Ovary (tissue), 9 donors: ENCODE results near the gene VPS13A. TPM values are rescaled to one million over a fixed set of nuclear protein-coding genes. Genes with fewer than 3 reads are reported as not detected.

Experiments used
- DNase-seq, 5 donors: peaks; one replicate each; pipeline ENCODE4 v3.0.0-alpha.2; 2019 to 2020
- H3K27ac ChIP-seq, 2 donors: fragments of 200-600 bp; one replicate each; pipeline versions ENCODE4 v1.5.1 to v1.8.0; 2019 to 2022
- H3K27me3 ChIP-seq: fragments of 200-600 bp; one replicate; pipeline ENCODE4 v1.8.0; 2022
- H3K36me3 ChIP-seq: fragments of 200-600 bp; sonication (generic); one replicate; pipeline ENCODE4 v1.5.1; 2019
- H3K4me1 ChIP-seq: one replicate; pipeline ENCODE4 v1.8.1; 2013; ENCODE audit warnings: mild to moderate bottlenecking, moderate library complexity; ENCODE audit not compliant: insufficient read depth
- H3K4me3 ChIP-seq: fragments of 200-600 bp; sonication (generic); one replicate; pipeline ENCODE4 v1.5.1; 2017
- H3K9me3 ChIP-seq, 2 donors: fragments of 200-600 bp in 1 of 2; sonication (generic) in 1 of 2; one replicate each; pipeline versions ENCODE4 v1.5.1 to v1.8.1; 2013 to 2019; ENCODE audit warnings: mild to moderate bottlenecking in 1 of 2, moderate library complexity in 1 of 2
- CTCF ChIP-seq, 3 donors: fragments of 450-650 bp in 2 of 3; fragments of 200-600 bp in 1 of 3; IDR thresholded peaks; one replicate each; pipeline versions ENCODE4 v1.5.1 to v1.8.0; 2016 to 2022; ENCODE audit warnings: antibody characterized with exemption in 3 of 3, mild to moderate bottlenecking in 1 of 3
- EP300 ChIP-seq: sonication (generic); formaldehyde crosslinking; IDR thresholded peaks from one replicate; pipeline ENCODE4 v1.6.1; 2017; ENCODE audit warnings: antibody characterized with exemption
- POLR2A ChIP-seq: fragments of 450-650 bp; IDR thresholded peaks from one replicate; pipeline ENCODE4 v1.6.1; 2017; ENCODE audit warnings: antibody characterized with exemption, mild to moderate bottlenecking, moderate library complexity
- WGBS, 3 donors: extraction: QIAGEN DNeasy Blood & Tissue Kit in 1 of 3; methylation state at CpG; one replicate each; pipeline versions ENCODE4 v1.1.5 to v1.1.7; 2013 to 2017; 5-methylcytosine and 5-hydroxymethylcytosine counted together
- intact Hi-C, 4 donors: fragments of 100-400 bp; cut with DNase I; formaldehyde crosslinking; loops; one replicate each; pipeline versions ENCODE4 v1.11.0 to v1.15.1; 2022 to 2023
- polyA plus RNA-seq, 2 donors: library from polyadenylated mRNA; stranded (reverse); fragments of 200-250 nt in 1 of 2; fragments of 350-450 nt in 1 of 2; fragmentation: Illumina TruSeq in 1 of 2; extraction: RNeasy Lipid Tissue Mini Kit (QIAGEN cat#74804) in 1 of 2; gene quantifications; one replicate each; pipeline ENCODE4 v1.2.3, GENCODE V29; 2013 to 2014
- total RNA-seq, 7 donors: library from RNA; depleted of rRNA in 2 of 7; stranded (reverse); fragments of >200 nt in 2 of 7; fragmentation: NEBNext Ultra II Directional in 3 of 7; extraction: Animal tissue kit (Norgen Biotek cat#: 25700) in 3 of 7; gene quantifications; one replicate each; pipeline versions ENCODE4 v1.1.0 to v1.2.4, GENCODE V29; 2016 to 2023
- donor health status: DM: no; HTN: no; CAD: no; lungs with moderate emphysema.
- donor health status: DM: no; HTN: no; CAD: no.
- donor health status: Bipolar disorder and iron deficiency.
- donor health status: DM: yes; HTN: yes; CAD: no.
- donor health status: DM: no; HTN: no; CAD: no.
- donor health status: DM: yes; HTN: yes; CAD: no.

VPS13A gene
- total and polyA plus RNA-seq, 9 donors, result 3.5 to 46.6 (median 13.5) TPM

GRCh38 chr9:77188242-77188641, 10.9 kb downstream of the VPS13A start:
- no peak for TF ChIP-seq CTCF (IDR thresholded peaks at IDR 0.05)
- TF ChIP-seq EP300, result no peak
- WGBS, 3 donors, result 82 to 98% (median 96%) methylated on average over 3 of the region's 3 CpGs
- DNase-seq, result no peak
- Histone ChIP-seq H3K4me3 (no peak overlapping the region), H3K36me3 (no peaks in the 10 kb centered on the region), H3K27me3 (no peaks in the 10 kb centered on the region), H3K27ac (no peak overlapping the region), H3K4me1 (no peaks in the 10 kb centered on the region), H3K9me3 (no peaks in the 10 kb centered on the region)
- intact Hi-C loops, result no loop called here

GRCh38 chr9:77194423-77194822, 17.1 kb downstream of the VPS13A start:
- Histone ChIP-seq H3K4me1 (no peaks in the 10 kb centered on the region), H3K4me3 (no peak overlapping the region), H3K36me3 (no peaks in the 10 kb centered on the region), H3K27me3 (no peaks in the 10 kb centered on the region), H3K27ac (no peak overlapping the region), H3K9me3 (no peaks in the 10 kb centered on the region)
- WGBS, 3 donors, result 85 to 96% (median 86%) methylated on average over 2 of the region's 2 CpGs
- TF ChIP-seq EP300, result no peak
- TF ChIP-seq CTCF (IDR thresholded peaks at IDR 0.05), result no peak
- no peak for TF ChIP-seq POLR2A
- no peak for DNase-seq
- intact Hi-C loops, result no loop called here

GRCh38 chr9:77210116-77210515, 32.8 kb downstream of the VPS13A start:
- no peaks in the 10 kb centered on the region for H3K9me3 ChIP-seq
- H3K27me3 ChIP-seq, result no peaks in the 10 kb centered on the region
- DNase-seq, result no peak
- H3K4me3 ChIP-seq, result no peak overlapping the region
- WGBS, 3 donors, result 38 to 57% (median 47%) methylated on average over 2 of the region's 2 CpGs
- intact Hi-C loops, result no loop called here
- H3K27ac ChIP-seq, result no peak overlapping the region
- TF ChIP-seq EP300 (no peak), CTCF (IDR thresholded peaks at IDR 0.05) (no peak), POLR2A (no peak)
- H3K36me3 ChIP-seq, result no peaks in the 10 kb centered on the region
- H3K4me1 ChIP-seq, result no peaks in the 10 kb centered on the region

- TF ChIP-seq CTCF (IDR thresholded peaks at IDR 0.05), result no peak
- TF ChIP-seq EP300, result no peak
- TF ChIP-seq POLR2A, result no peak
- no peaks in the 10 kb centered on the region for H3K27me3 ChIP-seq
- intact Hi-C loops, result no loop called here
Observed at GRCh38 chr9:77211561-77211960, 34.2 kb downstream of the VPS13A start.

GRCh38 chr9:77212801-77213200, 35.5 kb downstream of the VPS13A start:
- Histone ChIP-seq H3K36me3 (no peaks in the 10 kb centered on the region), H3K4me1 (no peaks in the 10 kb centered on the region), H3K27ac (no peak overlapping the region), H3K4me3 (no peak overlapping the region), H3K9me3 (no peaks in the 10 kb centered on the region), H3K27me3 (no peaks in the 10 kb centered on the region)
- DNase-seq, result no peak
- 91 to 93% (median 92%) methylated on average over 1 of the region's 1 CpG for WGBS, 3 donors
- no peak for TF ChIP-seq EP300
- no peak for TF ChIP-seq CTCF (IDR thresholded peaks at IDR 0.05)
- no peak for TF ChIP-seq POLR2A
- intact Hi-C loops, result no loop called here

More at GRCh38 chr9:77211561-77211960, 34.2 kb downstream of the VPS13A start:
- Histone ChIP-seq H3K4me3 (no peak overlapping the region), H3K36me3 (no peaks in the 10 kb centered on the region), H3K9me3 (no peaks in the 10 kb centered on the region), H3K4me1 (no peaks in the 10 kb centered on the region), H3K27ac (no peak overlapping the region)
- no peak for DNase-seq
- 85 to 95% (median 92%) methylated on average over 6 of the region's 6 CpGs for WGBS, 3 donors
